Astrocyte of the hippocampus (primary cell): Measurements from ENCODE around the gene ACTN4.
"Not testable (repeated sequence)": the region's sequence is repeated elsewhere in the genome, so short reads cannot be mapped to it uniquely, and the experiment has no call there.

Experiments
- DNase-seq: peaks from one replicate; pipeline ENCODE4 v3.0.0; 2011; ENCODE audit warnings: low read depth, low spot score

The ACTN4 gene

DNA sequence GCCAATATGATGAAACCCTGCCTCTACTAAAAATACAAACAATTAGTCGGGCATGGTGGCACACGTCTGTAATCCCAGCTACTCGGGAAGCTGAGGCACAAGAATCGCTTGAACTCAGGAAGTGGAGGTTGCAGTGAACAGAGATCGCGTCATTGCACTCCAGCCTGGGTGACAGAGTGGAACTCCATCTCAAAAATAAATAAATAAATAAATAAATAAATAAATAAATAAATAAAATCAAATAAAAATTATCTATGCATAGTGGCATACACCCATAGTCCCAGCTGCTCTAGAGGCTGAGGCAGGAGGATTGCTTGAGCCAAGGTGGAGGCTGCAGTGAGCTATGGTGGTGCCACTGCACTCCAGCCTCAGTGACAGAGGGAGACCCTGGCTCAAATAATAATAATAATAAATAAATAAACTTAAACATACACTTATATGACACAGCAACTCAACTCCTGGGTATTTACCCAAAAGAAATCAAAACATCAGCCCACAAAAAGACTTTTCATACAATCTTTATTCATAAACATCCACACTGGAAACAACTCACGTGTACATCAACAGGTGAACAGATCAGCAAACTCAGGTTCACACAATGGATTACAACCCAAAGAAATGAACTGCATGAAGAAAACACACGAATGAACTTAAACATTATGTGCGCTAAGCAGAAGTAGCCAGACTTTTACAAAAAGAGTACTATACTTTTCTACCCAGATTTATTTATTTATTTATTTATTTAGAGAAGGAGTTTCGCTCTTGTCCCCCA, 119.0 kb downstream of the ACTN4 start:
- no peak for DNase-seq

GRCh38 chr19:38769635-38770211, 122.3 kb downstream of the ACTN4 start:
- DNase-seq = peak; percentile 84

- not testable (repeated sequence) for DNase-seq
Observed at GRCh38 chr19:38770228-38770948, 122.9 kb downstream of the ACTN4 start.

DNA sequence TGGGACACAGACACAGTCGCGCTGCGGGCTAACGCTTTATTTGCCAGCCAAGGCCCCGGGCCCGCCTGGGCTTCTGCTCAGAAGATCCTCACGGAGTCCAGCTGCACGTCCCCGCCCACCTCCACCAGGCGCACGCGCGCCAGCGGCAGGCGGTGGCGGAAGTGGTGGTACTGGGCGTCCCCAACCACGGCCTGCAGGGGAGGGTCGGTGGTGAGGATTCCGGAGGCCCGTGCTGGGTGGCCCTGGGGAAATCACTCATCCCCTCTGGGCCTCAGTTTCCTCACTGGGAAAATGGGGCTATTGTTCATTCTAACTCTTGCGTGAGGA, 123.5 kb downstream of the ACTN4 start:
- DNase-seq = not testable (repeated sequence)

DNA sequence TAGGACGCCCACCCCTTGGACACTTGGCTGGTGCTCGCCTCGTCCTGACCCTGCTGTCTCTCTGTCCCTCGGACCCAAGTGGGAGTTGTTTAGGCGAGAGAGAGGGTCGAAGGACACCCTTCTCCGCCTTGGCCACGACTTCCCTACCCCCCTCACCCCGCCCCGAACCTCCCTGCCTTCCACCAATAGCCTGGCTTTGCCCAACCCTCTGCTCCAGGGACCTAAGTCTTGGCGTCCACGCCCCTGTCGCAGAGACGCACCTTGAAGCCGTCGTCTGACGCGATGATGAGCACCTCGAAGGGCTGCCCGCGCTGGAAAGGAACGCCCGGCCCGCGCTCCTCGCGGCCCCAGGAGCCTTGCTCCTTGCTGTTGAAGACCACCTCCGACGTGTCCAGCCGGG, 124.1 kb downstream of the ACTN4 start:
- not testable (repeated sequence) for DNase-seq

DNA sequence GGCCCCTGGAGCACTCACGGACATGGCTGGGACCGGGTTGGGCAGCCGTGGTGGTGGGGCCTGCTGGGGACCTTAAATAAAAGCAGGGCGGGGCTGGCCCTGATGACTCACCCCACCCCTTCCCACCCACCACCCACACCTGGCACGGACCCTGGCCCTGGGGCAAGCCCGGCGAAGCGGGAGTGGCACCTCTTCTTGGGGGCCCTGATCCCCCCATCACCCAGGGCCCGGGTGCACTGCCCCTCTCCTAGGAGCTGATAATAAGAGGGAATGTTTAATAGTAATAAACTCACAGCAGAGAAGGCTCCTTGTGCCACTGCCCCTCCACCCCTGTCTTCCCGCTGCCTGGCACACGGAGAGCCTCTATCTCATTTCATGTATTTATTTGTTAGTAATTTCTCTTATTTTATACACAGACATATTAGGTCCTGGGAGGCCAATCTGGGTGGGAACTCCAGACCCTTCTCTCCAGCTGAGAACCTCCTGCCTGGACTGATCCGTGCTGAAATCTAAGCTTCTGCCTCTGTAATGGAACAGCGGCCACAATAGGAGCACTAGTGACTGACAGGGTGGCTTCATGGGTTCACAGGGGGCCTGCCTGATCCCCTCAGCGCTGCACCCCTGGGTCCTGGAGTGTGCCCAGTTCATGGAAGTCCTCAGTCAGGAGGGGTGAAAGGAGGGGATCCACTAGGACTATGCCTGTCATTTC, 126.2 kb downstream of the ACTN4 start, which contains the start of gene LGALS7:
Gene LGALS7, minus strand, starts transcription at position 49 of the 709 bp plus-strand sequence. Its CDS starts 25 bp downstream, at position 24.
- no peak for DNase-seq

- DNase-seq = no peak
Observed at GRCh38 chr19:38774181-38774950, 126.9 kb downstream of the ACTN4 start.

DNA sequence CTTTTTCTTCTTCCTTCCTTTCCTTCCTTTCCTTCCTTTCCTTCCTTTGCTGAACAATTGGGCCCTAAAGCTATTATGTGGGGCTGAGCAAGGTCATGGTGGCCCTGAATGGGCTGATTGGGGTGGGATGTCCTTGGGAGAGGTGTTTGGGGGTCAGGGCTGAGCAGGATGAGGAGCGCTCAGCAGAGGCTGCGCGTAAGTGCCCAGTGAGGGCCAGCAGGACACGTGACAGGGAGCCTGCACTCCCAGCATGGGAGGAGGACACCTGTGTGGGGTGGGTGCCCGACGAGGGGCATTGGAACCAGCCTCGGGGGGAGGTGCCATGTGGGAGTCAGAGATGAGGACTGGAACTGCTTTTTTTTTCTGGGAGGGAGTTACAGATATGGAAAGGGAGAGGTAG, 131.3 kb downstream of the ACTN4 start:
- DNase-seq = no peak

DNA sequence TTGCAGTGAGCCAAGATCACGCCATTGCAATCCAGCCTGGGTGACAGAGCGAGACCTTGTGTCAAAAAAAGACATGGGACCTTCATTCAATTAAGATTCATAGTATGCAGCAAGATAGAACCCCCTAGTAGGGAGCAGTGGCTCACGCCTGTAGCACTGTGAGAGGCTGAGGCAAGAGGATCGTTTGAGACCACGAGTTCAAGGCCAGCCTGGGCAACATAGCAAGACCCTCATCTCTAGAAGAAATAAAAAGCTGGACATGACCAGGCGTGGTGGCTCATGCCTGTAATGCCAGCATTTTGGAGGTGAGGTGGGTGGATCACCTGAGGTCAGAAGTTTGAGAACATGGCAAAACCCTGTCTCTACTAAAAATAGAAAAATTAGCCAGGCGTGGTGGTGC, 133.0 kb downstream of the ACTN4 start:
- no peak for DNase-seq

DNA sequence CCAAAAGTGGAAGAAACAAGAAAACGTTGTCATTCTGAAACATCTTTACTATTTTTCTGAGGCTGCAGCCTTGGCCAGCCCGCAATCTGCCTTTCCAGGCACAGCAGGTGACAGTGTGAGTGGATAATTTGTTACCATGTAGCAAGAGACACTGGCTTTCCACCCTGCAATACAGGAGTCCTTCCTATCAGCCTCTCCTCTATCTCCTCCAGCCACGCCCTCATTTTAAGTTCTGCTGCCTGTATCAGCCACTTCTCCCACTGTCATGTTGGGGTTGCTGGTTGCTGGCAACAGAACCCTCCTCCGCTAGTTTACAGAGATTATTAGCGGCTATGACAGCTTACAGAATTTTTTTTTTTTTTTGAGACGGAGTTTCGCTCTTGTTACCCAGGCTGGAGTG, 133.6 kb downstream of the ACTN4 start:
- no peak for DNase-seq
